A673 (cell line): Measurements from ENCODE around the gene USP48.

Experiments
- EZH2 ChIP-seq: fragments of 200-600 bp; sonication (generic); IDR thresholded peaks from 2 replicates; pipeline ENCODE4 v1.6.1; 2017; ENCODE audit warnings: borderline replicate concordance, low read depth, mild to moderate bottlenecking, mixed read lengths, antibody characterized with exemption, low read length; ENCODE audit not compliant: poor library complexity, severe bottlenecking
- TF ChIP-seq, protein P1 (sequence below): fragments of 300-800, 200-600 bp; sonication (generic); conservative IDR thresholded peaks from 2 replicates; pipeline ENCODE4 v1.5.1; 2017; ENCODE audit warnings: low read depth, mild to moderate bottlenecking, antibody characterized with exemption, low read length, moderate library complexity, mixed read lengths

DNA sequence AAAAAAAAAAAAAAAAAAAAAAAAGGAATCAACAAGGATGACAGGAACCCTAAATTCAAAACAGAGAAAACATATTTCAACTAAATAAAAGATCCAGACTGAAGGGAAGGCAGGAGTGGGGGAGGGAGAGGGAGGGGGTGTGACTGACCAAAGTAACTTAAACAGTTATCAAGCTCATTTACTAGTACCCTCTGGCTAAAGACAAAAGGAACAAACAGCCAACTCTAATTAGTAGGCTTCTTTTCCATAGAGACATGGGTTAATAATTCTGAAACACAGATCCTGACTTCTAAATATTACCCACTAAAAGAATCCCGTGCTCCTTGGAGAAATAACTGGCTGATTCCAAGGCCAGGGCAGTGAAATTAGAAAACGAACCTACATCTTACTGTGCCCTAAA lies 23.8 kb downstream of the USP48 start:
- TF ChIP-seq, protein P1, sequence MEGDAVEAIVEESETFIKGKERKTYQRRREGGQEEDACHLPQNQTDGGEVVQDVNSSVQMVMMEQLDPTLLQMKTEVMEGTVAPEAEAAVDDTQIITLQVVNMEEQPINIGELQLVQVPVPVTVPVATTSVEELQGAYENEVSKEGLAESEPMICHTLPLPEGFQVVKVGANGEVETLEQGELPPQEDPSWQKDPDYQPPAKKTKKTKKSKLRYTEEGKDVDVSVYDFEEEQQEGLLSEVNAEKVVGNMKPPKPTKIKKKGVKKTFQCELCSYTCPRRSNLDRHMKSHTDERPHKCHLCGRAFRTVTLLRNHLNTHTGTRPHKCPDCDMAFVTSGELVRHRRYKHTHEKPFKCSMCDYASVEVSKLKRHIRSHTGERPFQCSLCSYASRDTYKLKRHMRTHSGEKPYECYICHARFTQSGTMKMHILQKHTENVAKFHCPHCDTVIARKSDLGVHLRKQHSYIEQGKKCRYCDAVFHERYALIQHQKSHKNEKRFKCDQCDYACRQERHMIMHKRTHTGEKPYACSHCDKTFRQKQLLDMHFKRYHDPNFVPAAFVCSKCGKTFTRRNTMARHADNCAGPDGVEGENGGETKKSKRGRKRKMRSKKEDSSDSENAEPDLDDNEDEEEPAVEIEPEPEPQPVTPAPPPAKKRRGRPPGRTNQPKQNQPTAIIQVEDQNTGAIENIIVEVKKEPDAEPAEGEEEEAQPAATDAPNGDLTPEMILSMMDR: no peak
- TF ChIP-seq EZH2: no peak
